ENCODE data around the gene MROH2A.

MROH2A gene

DNA sequence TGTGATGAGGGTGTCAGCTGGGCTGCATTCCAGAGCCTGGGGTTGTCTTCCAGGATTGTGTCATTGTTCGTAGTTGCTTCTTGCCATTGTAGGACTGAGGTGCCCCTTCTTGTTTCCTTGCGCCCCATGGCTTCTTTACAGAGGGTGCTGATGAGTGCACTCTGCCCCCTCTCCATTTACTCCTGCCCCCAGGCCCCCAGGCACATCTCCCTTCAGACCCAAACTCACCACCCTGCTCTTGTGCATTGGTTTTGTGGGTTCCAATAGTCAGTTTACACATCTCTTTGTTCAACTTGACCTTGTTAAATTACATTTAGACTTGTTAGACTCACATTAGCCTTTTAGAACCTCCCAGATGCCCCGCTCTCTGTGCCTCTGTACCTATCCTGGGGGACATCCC is 43.1 kb downstream of the MROH2A start:
- DNase-seq, result no peak

GRCh38 chr2:233821709-233822100 is 43.6 kb downstream of the MROH2A start:
- no peak for DNase-seq

GRCh38 chr2:233822101-233822771 is 44.1 kb downstream of the MROH2A start:
- DNase-seq, result no peak

DNA sequence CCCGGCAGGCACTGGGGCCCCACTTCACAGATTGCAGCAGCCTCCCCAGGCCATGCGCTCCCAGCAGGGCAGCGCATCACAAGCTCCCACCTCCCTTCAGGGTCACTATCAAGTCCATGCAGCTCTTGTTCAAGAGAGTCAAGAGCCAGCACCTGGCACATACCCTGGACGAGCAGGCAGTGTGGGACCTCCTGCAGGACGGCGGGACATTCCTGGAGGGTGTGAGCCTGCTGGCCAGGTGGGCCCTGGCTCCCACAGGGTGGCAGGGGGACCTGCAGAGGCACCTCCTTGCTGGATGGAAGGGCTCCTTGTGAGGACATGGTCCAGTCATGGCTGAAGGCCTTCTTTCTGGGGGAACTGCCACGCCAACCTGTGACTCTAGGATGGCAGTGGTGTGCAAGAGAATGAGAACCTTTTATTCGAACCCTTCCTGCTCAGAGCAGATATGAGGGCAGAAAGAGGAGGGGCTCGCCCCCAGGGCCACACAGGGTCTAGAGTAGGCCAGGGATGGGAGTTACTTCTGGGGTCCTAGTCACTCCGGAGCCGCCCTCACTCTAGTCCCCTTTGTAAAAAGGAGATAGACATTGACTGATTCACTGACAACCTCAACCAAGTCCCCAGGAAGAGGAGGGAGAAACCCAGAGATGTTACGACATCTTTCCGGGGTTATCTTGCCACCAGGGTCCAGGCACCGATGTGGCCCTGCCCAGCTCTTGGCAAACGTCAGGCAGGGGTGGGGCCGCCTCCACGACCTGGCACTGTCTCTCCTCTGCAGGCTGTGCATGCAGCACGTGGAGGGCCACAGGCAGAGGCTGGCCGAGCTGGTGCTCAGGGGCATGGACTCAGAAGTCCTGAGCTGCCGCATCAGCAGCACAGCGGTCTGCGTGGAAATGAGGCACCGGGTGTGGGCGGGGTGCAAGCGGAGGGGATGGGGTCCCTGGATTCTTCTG is 44.9 kb downstream of the MROH2A start:
- DNase-seq, result no peak

GRCh38 chr2:233823731-233824121 is 45.6 kb downstream of the MROH2A start:
- no peak for DNase-seq

GRCh38 chr2:233824373-233824772 is 46.2 kb downstream of the MROH2A start:
- DNase-seq, result no peak

DNA sequence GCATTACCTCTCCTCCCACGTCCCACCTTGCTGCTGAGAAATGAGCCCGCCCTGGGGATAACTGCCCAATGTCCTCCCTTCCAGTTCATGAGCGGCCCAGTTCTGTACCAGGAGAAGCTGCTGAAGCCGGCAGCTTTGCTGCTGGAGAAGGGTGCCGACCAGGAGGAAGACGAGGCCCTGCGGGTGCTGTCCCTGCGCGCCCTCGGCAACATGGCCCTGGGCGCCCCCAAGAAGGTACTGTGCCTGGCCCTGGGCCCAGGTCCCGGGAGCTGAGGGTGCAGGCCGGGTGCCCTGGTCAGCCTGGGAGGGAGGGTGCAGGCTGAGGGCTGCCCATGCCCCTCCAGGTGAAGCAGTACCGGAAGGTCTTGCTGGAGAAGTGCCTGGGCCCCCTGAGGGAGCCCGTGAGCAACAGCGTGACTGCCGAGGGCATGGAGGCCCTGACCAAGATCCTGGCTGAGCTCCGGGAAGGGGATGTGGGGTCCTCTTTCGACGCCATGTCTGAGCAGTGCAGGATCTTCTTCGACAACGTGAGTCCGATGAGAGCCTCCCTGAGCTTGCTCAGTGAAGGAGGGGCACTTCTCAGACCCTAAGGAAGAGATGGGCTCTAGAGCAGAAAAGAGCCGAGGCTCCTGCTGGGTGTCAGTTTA is 50.5 kb downstream of the MROH2A start:
- no peak for DNase-seq

- no peak for DNase-seq
These were observed 51.3 kb downstream of the MROH2A start for GRCh38 chr2:233829193-233830110.

DNA sequence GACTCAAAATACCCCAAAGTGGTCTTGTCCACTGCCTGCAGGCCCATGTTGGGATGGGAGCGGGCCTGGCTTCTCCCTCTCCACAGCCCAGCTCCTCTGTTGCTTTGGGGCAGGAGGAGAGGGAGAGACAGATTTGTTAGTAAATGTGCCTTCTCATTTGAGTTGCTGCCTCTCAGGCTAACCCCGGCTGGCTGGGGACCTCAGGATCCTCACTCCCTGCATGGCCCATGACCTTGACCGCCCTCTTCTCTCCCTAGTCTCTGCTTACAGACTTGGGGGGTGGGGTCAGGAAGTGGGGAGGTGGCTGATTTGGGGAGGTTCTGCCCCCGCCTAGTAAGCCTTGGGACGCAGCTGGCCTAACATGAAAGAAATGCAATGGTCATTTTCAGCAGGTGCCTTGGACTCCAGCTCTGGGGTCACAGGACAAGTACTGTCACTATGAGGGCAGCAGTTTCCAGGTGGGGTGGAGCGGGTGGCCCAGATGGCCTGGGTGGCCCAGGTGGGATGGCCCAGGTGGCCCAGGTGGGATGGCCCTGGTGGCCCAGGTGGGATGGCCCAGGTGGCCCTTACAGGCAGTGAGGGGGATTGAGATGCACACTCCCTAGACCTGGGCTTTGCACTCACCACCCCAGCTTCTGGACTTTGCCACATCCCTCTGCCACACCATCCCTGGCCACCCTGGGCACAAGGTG is 52.1 kb downstream of the MROH2A start:
- no peak for DNase-seq

- DNase-seq, result peak in 1 of 2 experiments; percentile 6
These were observed 53.0 kb downstream of the MROH2A start for GRCh38 chr2:233831011-233831721.

DNA sequence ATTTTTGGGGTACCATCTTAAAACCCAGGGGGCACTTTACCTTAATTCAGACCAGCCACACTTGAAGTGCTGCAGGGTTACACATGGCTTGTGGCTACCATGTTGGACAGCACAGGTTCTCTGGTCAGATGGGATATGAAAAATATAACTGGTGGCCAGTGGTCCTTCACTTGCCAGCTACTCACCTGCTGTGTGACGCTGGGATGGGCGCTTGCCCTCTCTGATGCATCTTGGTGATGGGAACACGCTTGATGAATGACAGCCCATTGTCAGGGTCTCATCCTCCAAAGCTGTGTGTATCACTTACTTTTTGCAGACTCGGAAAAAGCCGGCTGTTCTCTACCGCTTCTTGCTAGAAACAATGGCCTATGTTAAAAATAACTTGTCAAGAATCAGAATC is 53.7 kb downstream of the MROH2A start:
- DNase-seq, result no peak

DNA sequence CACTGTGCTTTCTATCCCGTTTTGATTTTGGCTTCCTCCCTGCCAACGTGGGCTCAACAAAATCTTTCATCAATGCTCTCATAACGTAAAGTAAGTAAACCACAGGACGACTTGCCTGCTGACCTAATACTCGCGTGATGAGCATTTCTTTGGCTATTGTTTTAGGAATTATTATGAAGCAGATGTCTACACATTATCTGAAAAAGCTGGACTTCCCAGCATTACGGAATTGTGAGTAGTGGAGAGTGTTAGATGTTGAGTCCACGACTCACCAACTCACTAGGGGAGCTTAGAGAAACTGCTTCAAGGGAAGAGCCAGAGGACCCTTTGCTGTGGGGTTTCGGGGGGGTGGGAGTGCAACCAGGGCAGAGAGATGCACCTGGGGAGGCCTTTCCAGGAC is 54.3 kb downstream of the MROH2A start:
- no peak for DNase-seq

- DNase-seq, result peak; percentile 34 to 53
These were observed 54.8 kb downstream of the MROH2A start for GRCh38 chr2:233832869-233833311.

DNA sequence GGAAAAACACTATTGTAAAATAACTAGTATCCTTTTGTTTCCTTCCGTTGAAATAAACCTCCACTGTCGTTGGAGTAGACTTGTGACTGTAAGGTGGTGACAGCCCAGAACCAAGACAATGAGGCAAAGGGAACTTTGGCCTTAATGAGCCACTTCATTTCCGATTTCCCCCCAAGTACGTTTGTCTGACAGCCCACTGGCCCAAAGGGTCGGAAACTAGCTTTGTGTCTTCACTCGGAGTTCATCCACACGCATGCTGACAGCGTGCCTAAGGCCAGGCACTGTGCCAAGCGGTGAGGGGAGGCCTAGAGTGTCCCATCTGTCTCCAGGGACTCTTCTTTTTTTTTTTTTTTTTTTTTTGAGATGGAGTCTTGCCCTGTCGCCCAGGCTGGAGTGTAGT is 55.2 kb downstream of the MROH2A start:
- no peak for DNase-seq

DNA sequence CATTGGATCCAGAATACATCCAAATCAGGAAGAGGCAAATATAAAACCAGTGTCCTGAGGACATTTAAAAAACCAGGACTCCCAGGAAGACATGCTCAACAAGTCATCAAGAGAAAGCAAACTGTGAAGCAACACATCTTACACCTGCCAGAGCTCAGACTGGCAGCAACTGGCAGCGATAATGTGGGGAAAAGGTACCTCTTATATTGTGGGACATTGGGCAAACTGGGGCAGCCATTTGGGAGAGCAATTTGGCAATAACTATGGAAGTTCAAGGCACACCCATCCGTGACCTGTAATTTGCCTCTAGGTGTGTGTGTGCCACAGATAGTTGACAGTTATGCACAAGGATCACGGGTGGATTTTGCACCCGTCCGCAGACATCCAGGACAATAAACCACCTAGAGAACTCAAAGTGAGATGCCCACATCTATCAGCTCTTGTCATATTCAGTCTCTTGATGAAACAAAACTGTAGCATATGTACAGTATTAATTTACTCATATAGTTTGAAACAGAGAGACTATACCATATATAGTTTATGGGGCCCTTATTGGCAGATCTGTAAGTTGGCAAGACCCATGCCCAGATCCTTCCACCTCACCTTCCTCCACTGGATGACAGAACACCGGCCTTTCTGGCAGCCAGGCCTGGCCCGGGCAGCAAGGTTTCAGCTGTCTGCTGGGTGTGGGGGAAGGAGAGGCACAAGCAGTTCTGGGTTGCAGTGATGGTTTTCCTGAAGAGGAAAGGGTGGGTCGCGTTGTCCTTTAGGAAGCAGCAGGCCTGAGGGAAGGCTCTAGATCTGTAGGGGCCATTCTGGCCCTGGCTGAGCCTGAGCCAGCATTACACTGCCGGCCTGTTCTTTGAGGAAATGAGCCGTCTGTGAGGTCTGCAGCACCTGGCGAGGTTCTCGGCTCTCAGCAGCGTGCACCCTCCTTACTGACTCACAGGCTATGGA is 57.4 kb downstream of the MROH2A start:
- no peak for DNase-seq

DNA sequence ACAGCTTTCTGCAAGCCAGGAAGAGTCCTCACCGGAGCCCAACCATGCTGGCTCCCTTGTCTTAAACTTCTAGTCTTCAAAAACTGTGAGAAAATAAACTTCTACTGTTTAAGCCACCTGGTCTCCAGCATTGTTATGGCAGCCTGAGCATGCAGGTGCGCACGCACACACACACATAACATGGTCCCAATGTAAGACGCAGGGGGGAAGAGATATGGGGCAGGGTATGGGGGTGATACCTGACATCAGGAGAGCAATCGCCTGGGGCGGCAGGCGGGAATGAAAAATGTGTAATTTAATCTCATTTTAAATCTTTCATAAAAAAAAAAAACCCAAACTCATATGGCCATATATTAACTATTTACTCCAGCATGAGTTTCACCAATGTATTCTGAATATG is 58.2 kb downstream of the MROH2A start:
- no peak for DNase-seq

DNA sequence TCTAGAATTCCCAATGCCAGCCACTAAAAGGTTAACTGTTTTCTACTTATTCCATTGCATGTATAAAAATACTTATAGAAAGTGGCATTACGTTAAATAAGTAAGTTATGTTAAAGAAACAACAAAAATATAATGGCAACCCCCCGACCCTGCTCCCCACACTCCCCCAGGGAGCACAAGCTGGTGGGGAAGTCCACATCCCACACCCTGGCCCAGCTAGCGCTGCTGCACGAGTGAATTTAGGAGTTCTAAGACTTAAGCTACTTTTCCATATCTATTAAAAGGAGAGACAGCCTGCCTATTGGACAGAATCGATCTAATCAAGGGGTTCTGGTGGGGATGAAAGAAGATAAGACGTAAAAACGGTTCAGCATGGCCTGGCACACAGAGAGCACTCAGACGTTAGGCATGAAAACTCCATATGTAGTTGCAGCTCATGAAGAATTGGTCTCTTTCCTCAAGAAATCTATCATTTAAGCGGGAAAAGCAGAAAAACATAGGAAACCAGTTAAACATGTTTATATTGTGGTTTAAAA is 59.6 kb downstream of the MROH2A start:
- DNase-seq, result no peak

DNA sequence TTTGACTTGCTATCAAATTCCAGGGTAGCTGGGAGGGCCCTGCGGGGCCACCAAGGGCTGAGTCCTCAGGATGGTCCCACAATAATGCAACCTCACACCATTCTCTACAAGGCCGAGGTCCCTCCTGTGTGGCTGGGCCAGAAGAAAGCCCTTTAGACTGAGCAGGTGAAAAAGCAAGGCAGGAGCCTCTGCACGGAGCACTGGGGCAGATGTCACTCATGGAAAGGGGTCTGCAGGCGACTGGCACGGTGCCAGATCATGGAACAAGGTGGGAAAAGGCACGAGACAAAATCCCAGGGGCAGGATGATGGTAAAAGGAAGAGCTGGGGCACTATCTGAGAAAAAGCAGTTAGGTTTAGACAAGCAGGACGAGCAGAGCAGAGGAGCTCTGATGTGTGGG is 60.1 kb downstream of the MROH2A start:
- DNase-seq, result no peak

- DNase-seq, result no peak
These were observed 60.8 kb downstream of the MROH2A start for GRCh38 chr2:233838726-233839446.

Data from NCI-H2081 (cell line).